Tibial artery (tissue), 4 donors: ENCODE measurements around the gene CCDC197.

ENCODE experiments used
- DNase-seq, 2 donors: peaks; one replicate each; pipeline ENCODE4 v3.0.0-alpha.2; 2019
- H3K27ac ChIP-seq, 2 donors: fragments of 200-600 bp; sonication (generic) in 1 of 2; 1 replicate in 1 of 2; 2 replicates in 1 of 2; pipeline ENCODE4 v1.5.1; 2018 to 2019; ENCODE audit warnings: mild to moderate bottlenecking in 1 of 2
- H3K27me3 ChIP-seq, 2 donors: fragments of 200-600 bp; sonication (generic) in 1 of 2; one replicate each; pipeline versions ENCODE4 v1.5.1 to v1.6.0; 2016 to 2019
- H3K36me3 ChIP-seq, 3 donors: fragments of 200-600 bp; sonication (generic) in 2 of 3; one replicate each; pipeline ENCODE4 v1.5.1; 2016 to 2019; ENCODE audit warnings: mild to moderate bottlenecking in 2 of 3
- H3K4me1 ChIP-seq, 4 donors: fragments of 200-600 bp; sonication (generic) in 2 of 4; 1 replicate in 3 of 4; 2 replicates in 1 of 4; pipeline ENCODE4 v1.5.1; 2016 to 2019
- H3K4me3 ChIP-seq, 2 donors: fragments of 200-600 bp; sonication (generic) in 1 of 2; 1 replicate in 1 of 2; 2 replicates in 1 of 2; pipeline ENCODE4 v1.5.1; 2018 to 2019; ENCODE audit warnings: mild to moderate bottlenecking in 2 of 2
- H3K9me3 ChIP-seq, 3 donors: fragments of 200-600 bp; sonication (generic) in 1 of 3; one replicate each; pipeline ENCODE4 v1.5.1; 2016 to 2019
- intact Hi-C: fragments of 100-400 bp; cut with DNase I; formaldehyde crosslinking; loops from one replicate; pipeline ENCODE4 v1.15.0; 2023; ENCODE audit warnings: low total_unique reads
- TF ChIP-seq, protein P1 (sequence below), 2 experiments: fragments of 200-600 bp in 1 of 2; fragments of 450-650 bp in 1 of 2; IDR thresholded peaks; one replicate each; pipeline ENCODE4 v1.5.1; 2017 to 2019; ENCODE audit warnings: antibody characterized with exemption in 2 of 2, mild to moderate bottlenecking in 1 of 2, moderate library complexity in 1 of 2

CCDC197 gene

DNA sequence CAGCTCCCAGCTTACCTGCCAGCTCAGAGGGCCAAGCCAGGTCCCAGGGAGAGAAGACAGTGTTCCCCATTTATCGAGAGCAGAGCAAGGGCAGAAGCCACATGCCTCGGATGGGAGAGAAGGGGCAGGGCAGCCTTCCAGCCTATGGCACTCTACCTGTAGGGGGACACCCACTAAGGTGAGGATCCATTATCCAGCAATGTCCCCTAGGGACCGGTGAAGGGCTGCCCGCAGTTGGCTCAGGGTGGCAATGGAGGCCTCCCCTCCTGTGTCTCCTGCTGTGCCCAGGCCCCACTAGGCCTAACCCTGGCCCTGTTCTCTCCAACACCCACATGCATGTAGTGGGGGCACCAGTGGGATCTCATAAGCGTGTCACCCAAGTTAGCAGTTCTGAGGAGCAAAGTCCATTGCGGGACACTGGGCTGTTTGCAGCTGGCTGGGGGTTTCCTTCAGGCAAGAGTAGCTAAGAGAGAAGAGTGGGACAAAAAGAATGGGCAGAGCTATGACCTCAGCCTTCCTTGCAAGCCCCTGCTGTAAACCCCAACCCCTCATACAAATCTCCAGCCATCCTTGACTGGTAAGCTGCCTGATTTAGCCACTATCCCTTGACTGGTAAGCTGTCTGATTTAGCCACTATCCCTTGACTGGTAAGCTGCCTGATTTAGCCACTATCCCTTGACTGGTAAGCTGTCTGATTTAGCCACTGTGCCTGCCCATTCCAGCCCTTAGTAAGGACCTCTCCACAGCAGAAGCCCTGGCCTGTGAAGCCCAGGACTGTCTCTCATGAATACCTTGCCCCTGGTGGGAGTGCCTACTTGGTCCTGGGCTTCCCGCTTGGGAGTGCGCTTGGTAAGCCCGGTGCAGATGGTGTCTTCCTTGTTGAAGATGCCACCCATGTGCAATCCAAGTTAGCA lies 15.5 kb upstream of the CCDC197 start:
- Histone ChIP-seq H3K9me3 (no peaks in the 10 kb centered on the region), H3K27me3 (no peaks in the 10 kb centered on the region), H3K27ac (peak overlapping the region; percentile 89), H3K4me3 (no peak overlapping the region), H3K4me1 (peaks cover 0 to 62% (median 32%) of the 10 kb centered on the region in 4 donors), H3K36me3 (no peaks in the 10 kb centered on the region)
- intact Hi-C loops, result no loop called here
- TF ChIP-seq, protein P1, sequence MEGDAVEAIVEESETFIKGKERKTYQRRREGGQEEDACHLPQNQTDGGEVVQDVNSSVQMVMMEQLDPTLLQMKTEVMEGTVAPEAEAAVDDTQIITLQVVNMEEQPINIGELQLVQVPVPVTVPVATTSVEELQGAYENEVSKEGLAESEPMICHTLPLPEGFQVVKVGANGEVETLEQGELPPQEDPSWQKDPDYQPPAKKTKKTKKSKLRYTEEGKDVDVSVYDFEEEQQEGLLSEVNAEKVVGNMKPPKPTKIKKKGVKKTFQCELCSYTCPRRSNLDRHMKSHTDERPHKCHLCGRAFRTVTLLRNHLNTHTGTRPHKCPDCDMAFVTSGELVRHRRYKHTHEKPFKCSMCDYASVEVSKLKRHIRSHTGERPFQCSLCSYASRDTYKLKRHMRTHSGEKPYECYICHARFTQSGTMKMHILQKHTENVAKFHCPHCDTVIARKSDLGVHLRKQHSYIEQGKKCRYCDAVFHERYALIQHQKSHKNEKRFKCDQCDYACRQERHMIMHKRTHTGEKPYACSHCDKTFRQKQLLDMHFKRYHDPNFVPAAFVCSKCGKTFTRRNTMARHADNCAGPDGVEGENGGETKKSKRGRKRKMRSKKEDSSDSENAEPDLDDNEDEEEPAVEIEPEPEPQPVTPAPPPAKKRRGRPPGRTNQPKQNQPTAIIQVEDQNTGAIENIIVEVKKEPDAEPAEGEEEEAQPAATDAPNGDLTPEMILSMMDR (IDR thresholded peaks at IDR 0.05), result no peak
- DNase-seq, result no peak

DNA sequence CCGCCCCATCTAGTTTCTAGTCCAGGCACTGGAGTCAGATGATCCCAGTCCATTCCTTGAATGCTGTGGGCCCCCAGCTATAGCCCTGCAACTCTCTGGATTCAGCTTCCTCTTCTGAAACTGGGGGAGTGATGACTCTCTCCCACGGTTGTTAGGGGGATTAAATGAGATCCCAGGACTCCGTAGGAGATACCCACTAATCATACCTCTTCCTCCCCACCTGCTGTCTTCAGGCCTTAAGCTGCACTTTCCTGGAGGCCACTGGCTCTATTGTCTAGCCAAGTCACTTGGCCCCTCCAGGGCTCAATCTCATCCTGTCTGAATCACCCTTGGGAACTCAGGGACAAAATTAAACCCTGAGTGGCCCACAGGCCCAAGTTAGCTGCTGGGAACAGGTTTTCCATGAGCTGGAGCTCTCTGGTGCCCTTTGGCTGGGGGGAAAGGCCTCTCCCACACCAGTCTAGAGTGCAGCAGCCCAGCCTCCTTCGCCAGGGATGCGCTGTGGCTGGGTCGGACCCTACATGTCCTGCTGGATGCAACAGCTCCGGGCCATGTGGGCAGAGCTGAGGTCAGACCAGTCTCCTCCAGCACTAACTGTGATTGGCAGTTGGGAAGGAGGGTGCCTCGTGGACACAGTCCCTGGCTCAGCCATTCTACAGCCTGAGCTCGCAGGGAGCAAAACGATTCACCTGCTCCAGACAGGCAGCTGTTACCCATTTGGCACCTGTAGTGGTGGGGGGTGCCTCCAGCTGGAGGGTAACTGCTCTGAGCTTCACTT lies 14.7 kb upstream of the CCDC197 start:
- TF ChIP-seq, protein P1 (IDR thresholded peaks at IDR 0.05), result no peak
- no peaks in the 10 kb centered on the region for H3K36me3 ChIP-seq
- H3K4me1 ChIP-seq, result peaks cover 0 to 62% (median 36%) of the 10 kb centered on the region in 4 donors
- H3K27me3 ChIP-seq, result no peaks in the 10 kb centered on the region
- no peak for DNase-seq
- intact Hi-C loops, result no loop called here
- peak overlapping the region; percentile 89 for H3K27ac ChIP-seq
- H3K9me3 ChIP-seq, result no peaks in the 10 kb centered on the region
- no peak overlapping the region for H3K4me3 ChIP-seq

DNA sequence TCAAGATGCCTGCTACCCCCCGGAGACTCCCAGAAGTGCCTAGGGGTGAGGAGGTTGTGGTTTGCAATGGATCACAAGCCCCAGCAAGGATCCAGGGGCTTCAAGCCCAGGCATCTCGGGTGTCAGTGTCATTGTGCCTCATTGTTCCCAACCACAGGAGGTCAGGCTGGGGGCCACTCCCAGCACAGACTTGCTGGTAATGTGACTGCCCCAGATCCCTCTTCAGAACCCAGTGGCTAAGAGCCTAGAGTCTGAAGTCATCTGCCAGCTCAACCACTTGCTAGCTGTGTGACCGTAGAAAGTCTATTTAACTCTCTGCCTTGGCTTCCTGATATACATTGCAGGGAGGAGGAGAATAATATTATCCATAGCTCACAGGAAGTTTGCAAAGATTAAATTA lies 13.0 kb upstream of the CCDC197 start:
- DNase-seq, result no peak
- Histone ChIP-seq H3K4me3 (no peak overlapping the region), H3K27ac (peak overlapping the region; percentile 89), H3K4me1 (peaks cover 0 to 65% (median 40%) of the 10 kb centered on the region in 4 donors), H3K9me3 (no peaks in the 10 kb centered on the region), H3K36me3 (no peaks in the 10 kb centered on the region), H3K27me3 (no peaks in the 10 kb centered on the region)
- TF ChIP-seq, protein P1 (IDR thresholded peaks at IDR 0.05), result no peak
- intact Hi-C loops, result no loop called here

GRCh38 chr14:93984987-93985410 lies 12.1 kb upstream of the CCDC197 start:
- H3K36me3 ChIP-seq, result no peaks in the 10 kb centered on the region
- no peaks in the 10 kb centered on the region for H3K9me3 ChIP-seq
- peaks cover 0 to 65% (median 40%) of the 10 kb centered on the region in 4 donors for H3K4me1 ChIP-seq
- peak; percentile 38 to 83 for DNase-seq
- H3K27me3 ChIP-seq, result no peaks in the 10 kb centered on the region
- intact Hi-C loops, result no loop called here
- peak overlapping the region; percentile 89 for H3K27ac ChIP-seq
- TF ChIP-seq, protein P1 (IDR thresholded peaks at IDR 0.05), result peak; percentile 51 to 58
- no peak overlapping the region for H3K4me3 ChIP-seq

DNA sequence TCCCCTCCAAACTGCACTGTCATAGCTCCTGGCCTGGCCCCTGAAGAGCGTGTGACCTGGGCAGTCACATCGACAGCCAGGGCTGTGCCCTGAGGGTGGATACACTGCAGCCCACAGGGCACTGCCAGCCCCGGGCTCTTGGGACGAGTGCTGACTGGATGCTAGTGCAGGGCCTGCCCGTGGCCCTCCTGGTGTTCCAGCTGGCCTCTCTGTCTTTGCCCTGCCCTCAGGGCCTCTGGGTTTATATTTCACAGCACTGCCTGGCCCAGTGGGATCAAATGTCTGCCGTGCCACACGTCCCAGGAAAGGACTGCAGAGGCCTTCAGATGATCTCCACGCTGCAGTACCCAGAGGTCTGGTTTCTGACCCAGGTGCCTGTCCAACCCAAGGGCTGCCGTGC lies 10.1 kb upstream of the CCDC197 start:
- TF ChIP-seq, protein P1 (IDR thresholded peaks at IDR 0.05), result no peak
- intact Hi-C loops, result no loop called here
- no peak for DNase-seq

More for the DNA sequence above, 10.1 kb upstream of the CCDC197 start:
- Histone ChIP-seq H3K4me3 (no peak overlapping the region), H3K27me3 (no peaks in the 10 kb centered on the region), H3K9me3 (no peaks in the 10 kb centered on the region), H3K36me3 (no peaks in the 10 kb centered on the region), H3K4me1 (peaks cover 0 to 45% (median 25%) of the 10 kb centered on the region in 4 donors), H3K27ac (peak overlapping the region; percentile 48 to 53)
